ENCODE results near the gene IGFL4. TPM values are rescaled to one million over a fixed set of nuclear protein-coding genes. Genes with fewer than 3 reads are reported as not detected.

IGFL4 gene
- total and polyA plus RNA-seq, 2 of the 4 experiments (the other 2 are of a cell fraction): not detected

- H2BK20ac ChIP-seq (ENCODE audit: low read depth, low read length): no peak overlapping the region
- dilution Hi-C loops (cut with HindIII; ENCODE audit: low sequenced_read_pairs, unreplicated experiment) (no loop called here), intact Hi-C loops (cut with micrococcal nuclease) (no loop called here), in situ Hi-C loops (cut with MboI; ENCODE audit: low sequenced_read_pairs) (no loop called here)
- no peaks in the 10 kb centered on the region for H3K9me3 ChIP-seq (ENCODE audit: control insufficient read depth, insufficient read depth, low read length)
- no TSS peak for BruUV-seq (replicated peaks)
- H3K4me1 ChIP-seq (ENCODE audit: control insufficient read depth, insufficient read depth, low read length): peaks cover 7% of the 10 kb centered on the region; the same call in 1 of the 2 replicates
- H2AFZ ChIP-seq (replicated peaks; ENCODE audit: low read length, poor library complexity): peak overlapping the region; percentile 87
- no peak overlapping the region for H4K8ac ChIP-seq (ENCODE audit: low read depth in 2 of 2, low read length in 2 of 2)
- no peak overlapping the region for H3K56ac ChIP-seq (ENCODE audit: extremely low read depth, insufficient read depth, low read length)
- no peak overlapping the region for H4K91ac ChIP-seq (ENCODE audit: insufficient read depth, low read depth, low read length)
- H3K4me3 ChIP-seq (ENCODE audit: insufficient read depth, low read depth, low read length): peak overlapping the region; percentile 58
- peak; percentile 95 for ATAC-seq (ENCODE audit: low read depth)
- H2AK9ac ChIP-seq (replicated peaks; ENCODE audit: low read depth, low read length, poor library complexity): no peak overlapping the region
- 10% methylated on average over 20 of the region's 48 CpGs; no CpG with 5 or more reads in 1 of the 2 experiments for WGBS, 2 experiments (ENCODE audit: extremely low coverage in 2 of 2, insufficient read length in 1 of 2)
- no peak overlapping the region for H3K27ac ChIP-seq (ENCODE audit: insufficient read depth, low read length)
- no peak overlapping the region for H3K4ac ChIP-seq (ENCODE audit: low read depth, low read length)
- H3K9me1 ChIP-seq (ENCODE audit: insufficient read depth, low read length): peaks cover 3% of the 10 kb centered on the region; the same call in 1 of the 2 replicates
- H3K27me3 ChIP-seq (ENCODE audit: control insufficient read depth, insufficient read depth, low read length): peaks cover 17% of the 10 kb centered on the region
- POLR2A ChIA-PET (ENCODE audit: unreplicated experiment): no interaction called here
- no peaks in the 10 kb centered on the region for H3K36me3 ChIP-seq (ENCODE audit: control insufficient read depth, insufficient read depth, low read length)
- peak; percentile 68 for DNase-seq
- no peaks in the 10 kb centered on the region for H3K79me1 ChIP-seq (ENCODE audit: low read depth in 1 of 2, low read length in 2 of 2)
- CTCF ChIA-PET: interaction anchor here (0.6 to 1.9 kb wide), 8 partner anchors 10 to 153 kb away, joined by 3 to 11 read pairs (median 3); partner anchors contain the start of genes CCDC61 and FOXA3
- no peak overlapping the region for H3K23ac ChIP-seq (ENCODE audit: low read depth, low read length)
- no peak overlapping the region for H4K5ac ChIP-seq (ENCODE audit: low read depth, low read length)
- no peak overlapping the region for H2BK5ac ChIP-seq (ENCODE audit: low read depth, low read length, poor library complexity, severe bottlenecking)
- TF ChIP-seq FOS (IDR thresholded peaks at IDR 0.05; ENCODE audit: low read depth, low read length) (no peak), RAD21 (IDR thresholded peaks at IDR 0.05; ENCODE audit: low read length) (0 out of 2 replicates have a peak, but pooled peaks have one; percentile 28), RCOR1 (IDR thresholded peaks at IDR 0.05; ENCODE audit: insufficient replicate concordance, low read length) (no peak), SMC3 (IDR thresholded peaks at IDR 0.05; ENCODE audit: low read depth, low read length) (peak; percentile 27; the same call in 1 of the 2 replicates), BHLHE40 (IDR thresholded peaks at IDR 0.05; ENCODE audit: low read depth, low read length) (no peak), MAZ (IDR thresholded peaks at IDR 0.05; ENCODE audit: borderline replicate concordance, low read depth, low read length) (no peak; the same call in 1 of the 2 replicates), ELK1 (IDR thresholded peaks at IDR 0.05; ENCODE audit: borderline replicate concordance, low read depth, low read length) (no peak), RFX5 (IDR thresholded peaks at IDR 0.05; ENCODE audit: low read depth, low read length) (no peak), POLR2A (IDR thresholded peaks at IDR 0.05; ENCODE audit: low read depth, low read length) (no peak), NFE2L2 (IDR thresholded peaks at IDR 0.05; ENCODE audit: low read depth, low read length) (no peak), CTCF (conservative IDR thresholded peaks at IDR 0.05; ENCODE audit: low read depth, low read length) (peak; percentile 68)
- no peak overlapping the region for H3K14ac ChIP-seq (replicated peaks; ENCODE audit: low read depth, low read length)
- no peak overlapping the region for H2BK120ac ChIP-seq (ENCODE audit: low read depth, low read length)
- H3K18ac ChIP-seq (ENCODE audit: low read depth, low read length): no peak overlapping the region
- H2AK5ac ChIP-seq (ENCODE audit: low read depth, low read length): no peak overlapping the region
- H3K9ac ChIP-seq (ENCODE audit: low read depth, low read length): no peak overlapping the region
- H2BK15ac ChIP-seq (ENCODE audit: low read depth, low read length): no peak overlapping the region
- peak overlapping the region; percentile 100 for H3K4me2 ChIP-seq (ENCODE audit: low read depth, low read length)
- peaks cover 21% of the 10 kb centered on the region for H4K20me1 ChIP-seq (ENCODE audit: insufficient read depth, low read length)
Measured at GRCh38 chr19:46016426-46017094, 24.2 kb downstream of the IGFL4 start.
